ENCODE measurements around the gene CFD.

Gene CFD

GRCh38 chr19:903266-903797 lies 43.9 kb downstream of the CFD start:
- H3K4me3 ChIP-seq (ENCODE audit: insufficient read depth, low read length, poor library complexity, severe bottlenecking), result no peak overlapping the region
- H3K27ac ChIP-seq (ENCODE audit: low read depth, low read length), result no peak overlapping the region
- no peak for TF ChIP-seq CTCF (IDR thresholded peaks at IDR 0.05; ENCODE audit: insufficient read depth, low read length, poor library complexity, severe bottlenecking)
- no peaks in the 10 kb centered on the region for H3K36me3 ChIP-seq (ENCODE audit: low read length)
- no peak overlapping the region for H3K4me2 ChIP-seq (ENCODE audit: low read depth, low read length, poor library complexity, severe bottlenecking)
- H3K27me3 ChIP-seq (ENCODE audit: low read length), result no peaks in the 10 kb centered on the region
- no peak overlapping the region for H2AFZ ChIP-seq (ENCODE audit: low read depth, low read length, severe bottlenecking)
- H3K9me3 ChIP-seq (ENCODE audit: insufficient read depth, low read length), result no peaks in the 10 kb centered on the region
- H3K79me2 ChIP-seq (ENCODE audit: insufficient read depth, low read length), result no peaks in the 10 kb centered on the region
- no peaks in the 10 kb centered on the region for H3K9me2 ChIP-seq (replicated peaks; ENCODE audit: insufficient read depth, low read length)
- H3F3A ChIP-seq (ENCODE audit: insufficient read depth), result peaks cover 4% of the 10 kb centered on the region; the same call in 1 of the 2 replicates
- no peaks in the 10 kb centered on the region for H4K20me1 ChIP-seq (ENCODE audit: low read depth, low read length)
- no peak overlapping the region for H3K9ac ChIP-seq (ENCODE audit: low read length)

GRCh38 chr19:904545-904944 lies 45.1 kb downstream of the CFD start:
- Histone ChIP-seq H3K9me2 (replicated peaks; ENCODE audit: insufficient read depth, low read length) (no peaks in the 10 kb centered on the region), H3K36me3 (ENCODE audit: low read length) (no peaks in the 10 kb centered on the region), H3K27me3 (ENCODE audit: low read length) (no peaks in the 10 kb centered on the region), H2AFZ (ENCODE audit: low read depth, low read length, severe bottlenecking) (no peak overlapping the region), H3K4me3 (ENCODE audit: insufficient read depth, low read length, poor library complexity, severe bottlenecking) (no peak overlapping the region), H3K9me3 (ENCODE audit: insufficient read depth, low read length) (no peaks in the 10 kb centered on the region), H3K4me2 (ENCODE audit: low read depth, low read length, poor library complexity, severe bottlenecking) (no peak overlapping the region), H4K20me1 (ENCODE audit: low read depth, low read length) (no peaks in the 10 kb centered on the region), H3K79me2 (ENCODE audit: insufficient read depth, low read length) (no peaks in the 10 kb centered on the region), H3K27ac (ENCODE audit: low read depth, low read length) (no peak overlapping the region), H3F3A (ENCODE audit: insufficient read depth) (no peaks in the 10 kb centered on the region), H3K9ac (ENCODE audit: low read length) (no peak overlapping the region)
- no peak for TF ChIP-seq CTCF (IDR thresholded peaks at IDR 0.05; ENCODE audit: insufficient read depth, low read length, poor library complexity, severe bottlenecking)
- no peak for TF ChIP-seq EZH2phosphoT487 (conservative IDR thresholded peaks at IDR 0.05; ENCODE audit: low read length)

- TF ChIP-seq EZH2phosphoT487 (conservative IDR thresholded peaks at IDR 0.05; ENCODE audit: low read length), result no peak
- no peak for TF ChIP-seq CTCF (IDR thresholded peaks at IDR 0.05; ENCODE audit: insufficient read depth, low read length, poor library complexity, severe bottlenecking)
- no peaks in the 10 kb centered on the region for H3K9me2 ChIP-seq (replicated peaks; ENCODE audit: insufficient read depth, low read length)
- H2AFZ ChIP-seq (ENCODE audit: low read depth, low read length, severe bottlenecking), result no peak overlapping the region
- no peaks in the 10 kb centered on the region for H4K20me1 ChIP-seq (ENCODE audit: low read depth, low read length)
- no peaks in the 10 kb centered on the region for H3K79me2 ChIP-seq (ENCODE audit: insufficient read depth, low read length)
- H3K9me3 ChIP-seq (ENCODE audit: insufficient read depth, low read length), result no peaks in the 10 kb centered on the region
- H3K4me2 ChIP-seq (ENCODE audit: low read depth, low read length, poor library complexity, severe bottlenecking), result no peak overlapping the region
- no peaks in the 10 kb centered on the region for H3K36me3 ChIP-seq (ENCODE audit: low read length)
- H3F3A ChIP-seq (ENCODE audit: insufficient read depth), result no peaks in the 10 kb centered on the region
- no peaks in the 10 kb centered on the region for H3K27me3 ChIP-seq (ENCODE audit: low read length)
- no peak overlapping the region for H3K27ac ChIP-seq (ENCODE audit: low read depth, low read length)
- no peak overlapping the region for H3K9ac ChIP-seq (ENCODE audit: low read length)
- no peak overlapping the region for H3K4me3 ChIP-seq (ENCODE audit: insufficient read depth, low read length, poor library complexity, severe bottlenecking)
Observed at GRCh38 chr19:906480-906879, 47.0 kb downstream of the CFD start.
